ENCODE data around the gene SORBS2. TPM values are rescaled to one million over a fixed set of nuclear protein-coding genes. Genes with fewer than 3 reads are reported as not detected.
A peak's percentile ranks its signal among the peaks of the same experiment; 100 is the strongest.

The SORBS2 gene
- polyA plus RNA-seq, 10 donors = 13.3 to 33.8 (median 22.9) TPM

- DNase-seq = no peak
These were observed 167.6 kb downstream of the SORBS2 start for GRCh38 chr4:185644408-185644807.

GRCh38 chr4:185642907-185643306, 169.1 kb downstream of the SORBS2 start:
- DNase-seq = no peak

- peak; percentile 50 to 71 (median 52) for DNase-seq
These were observed 171.0 kb downstream of the SORBS2 start for GRCh38 chr4:185640811-185641675.

- peak in 1 of 3 donors; percentile 12 for DNase-seq
These were observed 173.3 kb downstream of the SORBS2 start for GRCh38 chr4:185638548-185639301.

- DNase-seq = no peak
These were observed 173.9 kb downstream of the SORBS2 start for GRCh38 chr4:185638093-185638492.

- DNase-seq = no peak
These were observed 174.7 kb downstream of the SORBS2 start for GRCh38 chr4:185637163-185637875.

- DNase-seq = no peak
These were observed 177.8 kb downstream of the SORBS2 start for GRCh38 chr4:185634066-185634652.

GRCh38 chr4:185626798-185627197, 185.2 kb downstream of the SORBS2 start:
- DNase-seq = no peak

- DNase-seq = no peak
These were observed 186.5 kb downstream of the SORBS2 start for GRCh38 chr4:185625503-185625902.

GRCh38 chr4:185624259-185624589, 187.8 kb downstream of the SORBS2 start:
- no peak for DNase-seq

GRCh38 chr4:185623444-185624258, 188.3 kb downstream of the SORBS2 start:
- DNase-seq = no peak

GRCh38 chr4:185608185-185608584, 203.8 kb downstream of the SORBS2 start:
- no peak for DNase-seq

GRCh38 chr4:185602397-185602796, 209.6 kb downstream of the SORBS2 start:
- DNase-seq = no peak

GRCh38 chr4:185600801-185601434, 211.1 kb downstream of the SORBS2 start:
- no peak for DNase-seq

- peak in 1 of 3 donors; percentile 16 for DNase-seq
These were observed 212.3 kb downstream of the SORBS2 start for GRCh38 chr4:185599553-185600243.

GRCh38 chr4:185598846-185599552, 213.0 kb downstream of the SORBS2 start:
- DNase-seq = peak in 1 of 3 donors; percentile 27

GRCh38 chr4:185597532-185598188, 214.3 kb downstream of the SORBS2 start:
- peak; percentile 72 to 87 (median 86) for DNase-seq

GRCh38 chr4:185592845-185593488, 219.0 kb downstream of the SORBS2 start:
- DNase-seq = peak in 1 of 3 donors; percentile 25
